SKM-1 treated with dmso at 0.1 percent for 144 hours (cell line): Measurements from ENCODE around the gene PRPF39.
A peak's percentile ranks its signal among the peaks of the same experiment; 100 is the strongest.
"Not testable (repeated sequence)": the region's sequence is repeated elsewhere in the genome, so short reads cannot be mapped to it uniquely, and the experiment has no call there.

Experiments used
- DNase-seq: peaks from one replicate; lab custom pipeline; 2025; ENCODE audit not compliant: unreplicated experiment; lab: John Stamatoyannopoulos, UW

PRPF39 gene

GRCh38 chr14:45135659-45136395 is 51.9 kb downstream of the PRPF39 start, which contains the start of gene FANCM:
Gene FANCM, plus strand, starts transcription at chr14:45135930. Its CDS starts 102 bp downstream, at chr14:45136032.
- DNase-seq = peak; percentile 81

DNA sequence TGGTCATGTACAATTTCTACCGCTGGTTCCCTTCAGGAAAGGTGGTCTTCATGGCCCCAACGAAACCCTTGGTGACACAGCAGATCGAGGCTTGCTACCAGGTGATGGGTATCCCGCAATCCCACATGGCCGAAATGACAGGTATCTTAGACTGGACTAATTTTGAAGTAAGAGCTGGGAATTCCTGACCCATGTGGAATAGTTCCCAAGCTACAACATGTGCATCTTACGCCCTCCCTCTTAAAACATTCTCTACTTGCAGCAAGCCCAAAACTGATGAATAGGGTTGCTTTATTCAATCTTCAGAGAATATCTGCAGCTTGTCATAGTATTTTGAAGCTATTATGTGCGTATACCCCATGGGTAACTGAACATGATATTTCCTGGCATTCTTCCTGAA is 52.5 kb downstream of the PRPF39 start:
- DNase-seq = no peak

- DNase-seq = no peak
These were observed 56.8 kb downstream of the PRPF39 start for GRCh38 chr14:45140661-45141187.

GRCh38 chr14:45142083-45142482 is 58.2 kb downstream of the PRPF39 start:
- not testable (repeated sequence) for DNase-seq

GRCh38 chr14:45144658-45145057 is 60.7 kb downstream of the PRPF39 start:
- DNase-seq = no peak

DNA sequence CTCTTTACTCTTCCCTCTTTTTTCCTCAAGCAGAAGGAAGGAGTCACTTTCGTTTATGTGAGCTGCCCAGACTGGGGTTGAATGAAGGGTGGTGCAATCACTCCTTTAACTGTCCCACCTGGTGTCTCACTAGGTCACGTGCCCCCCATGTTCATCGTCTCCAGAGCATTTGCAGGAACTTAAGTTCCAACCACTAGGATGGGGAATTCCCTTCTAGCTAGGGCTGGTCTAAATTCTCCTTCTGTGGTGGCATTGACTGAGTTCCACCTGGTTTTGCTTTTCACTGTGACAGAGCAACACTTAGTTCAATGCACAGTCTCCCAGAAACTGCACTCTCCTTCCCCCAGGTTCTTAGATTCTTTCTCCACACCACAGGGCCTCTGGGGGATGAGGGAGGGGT is 61.3 kb downstream of the PRPF39 start:
- DNase-seq = no peak

- no peak for DNase-seq
These were observed 65.7 kb downstream of the PRPF39 start for GRCh38 chr14:45149602-45150001.

- DNase-seq = no peak
These were observed 66.5 kb downstream of the PRPF39 start for GRCh38 chr14:45150386-45150890.

DNA sequence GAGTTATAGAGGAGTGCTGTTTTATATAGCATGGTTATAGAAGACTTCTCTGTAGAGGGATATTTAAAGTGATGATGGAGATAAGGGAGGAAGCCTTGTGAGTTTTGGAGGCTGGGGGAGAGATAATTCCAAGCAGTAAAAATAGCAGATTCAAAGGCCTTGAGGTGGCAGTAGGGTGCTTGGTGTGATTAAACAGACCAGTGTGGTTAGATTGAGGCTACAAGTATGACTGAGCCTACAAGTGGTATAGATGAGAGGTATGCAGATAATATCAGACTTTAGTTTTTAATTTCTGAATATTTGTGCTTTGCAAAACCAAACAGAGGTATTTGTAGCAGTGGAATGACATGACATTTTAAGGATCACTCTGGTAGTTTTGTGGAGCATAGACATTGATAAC is 72.2 kb downstream of the PRPF39 start:
- DNase-seq = no peak
